Sigmoid colon (tissue), 4 donors: ENCODE results near the gene SLC22A3.

Source experiments
- CTCF ChIP-seq, 4 experiments: fragments of 450-650 bp in 3 of 4; fragments of 200-600 bp in 1 of 4; IDR thresholded peaks; one replicate each; pipeline ENCODE4 v1.5.1; 2016 to 2019; ENCODE audit warnings: antibody characterized with exemption in 4 of 4, mild to moderate bottlenecking in 3 of 4, moderate library complexity in 2 of 4
- EP300 ChIP-seq, 4 donors: sonication (generic); formaldehyde crosslinking; IDR thresholded peaks; one replicate each; pipeline ENCODE4 v1.6.1; 2017; ENCODE audit warnings: antibody characterized with exemption in 4 of 4

GRCh38 chr6:160388922-160389321 is 40.7 kb downstream of the SLC22A3 start:
- TF ChIP-seq CTCF (IDR thresholded peaks at IDR 0.05) (no peak), EP300 (IDR thresholded peaks at IDR 0.05) (no peak)
